NCI-H146 treated with DMSO at 0.1 percent for 48 hours (cell line): Measurements from ENCODE around the gene G6PC3.
A peak's percentile ranks its signal among the peaks of the same experiment; 100 is the strongest.

ENCODE experiments used
- DNase-seq: peaks from one replicate; lab custom pipeline; 2025; ENCODE audit not compliant: unreplicated experiment; lab: John Stamatoyannopoulos, UW

The G6PC3 gene

GRCh38 chr17:44121997-44122815 is 51.7 kb downstream of the G6PC3 start:
- DNase-seq = no peak

GRCh38 chr17:44122816-44123355 is 52.4 kb downstream of the G6PC3 start:
- no peak for DNase-seq

- DNase-seq = peak; percentile 83
Measured at GRCh38 chr17:44123356-44124117, 53.0 kb downstream of the G6PC3 start, which contains the start of gene HDAC5. TSS of gene HDAC5 (minus strand) at chr17:44123641. CDS start at chr17:44117515, 6,126 bp downstream.

GRCh38 chr17:44124118-44124438 is 53.5 kb downstream of the G6PC3 start:
- no peak for DNase-seq
